Measurements from ENCODE around the gene RBFOX2. TPM values are rescaled to one million over a fixed set of nuclear protein-coding genes. Genes with fewer than 3 reads are reported as not detected.

The RBFOX2 gene
- polyA plus RNA-seq, 1 donor, result 143 TPM

DNA sequence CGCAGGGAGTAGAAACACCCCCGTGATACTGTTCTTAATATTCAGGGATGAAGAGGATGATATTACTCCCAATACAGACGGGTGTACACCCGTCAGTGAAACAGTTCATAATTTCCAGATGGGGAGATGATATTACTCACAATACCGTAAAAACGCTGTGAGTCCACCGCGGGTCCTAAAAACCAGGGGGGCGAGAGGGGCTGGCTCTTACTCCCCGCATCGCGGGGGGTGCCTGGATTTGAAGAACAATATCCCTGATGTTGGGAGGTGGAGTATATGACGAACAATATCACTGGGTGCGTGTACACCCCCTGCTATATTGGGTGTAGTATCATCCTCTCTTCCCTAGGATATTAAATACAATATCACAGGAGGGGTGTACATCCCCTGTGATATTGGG is 331.5 kb downstream of the RBFOX2 start:
- no peak for DNase-seq

DNA sequence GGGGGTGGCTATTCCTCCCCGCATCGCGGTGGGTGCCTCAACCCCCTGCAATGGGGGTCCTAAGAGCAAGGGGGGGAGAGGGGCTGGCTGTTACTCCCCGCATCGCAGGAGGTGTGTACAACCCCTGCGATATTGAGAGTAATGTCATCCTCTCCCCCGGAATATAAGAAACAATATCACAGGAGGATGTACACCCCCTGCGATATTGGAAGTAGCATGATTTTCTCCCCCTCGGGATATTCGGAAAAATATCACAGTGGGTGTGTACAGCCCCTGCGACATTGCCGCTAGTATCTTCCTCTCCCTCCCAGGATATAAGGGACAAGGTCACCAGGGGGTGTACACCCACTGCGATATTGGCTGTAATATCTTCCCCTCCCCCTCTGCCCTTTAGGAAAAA is 333.4 kb downstream of the RBFOX2 start:
- no peak for DNase-seq

DNA sequence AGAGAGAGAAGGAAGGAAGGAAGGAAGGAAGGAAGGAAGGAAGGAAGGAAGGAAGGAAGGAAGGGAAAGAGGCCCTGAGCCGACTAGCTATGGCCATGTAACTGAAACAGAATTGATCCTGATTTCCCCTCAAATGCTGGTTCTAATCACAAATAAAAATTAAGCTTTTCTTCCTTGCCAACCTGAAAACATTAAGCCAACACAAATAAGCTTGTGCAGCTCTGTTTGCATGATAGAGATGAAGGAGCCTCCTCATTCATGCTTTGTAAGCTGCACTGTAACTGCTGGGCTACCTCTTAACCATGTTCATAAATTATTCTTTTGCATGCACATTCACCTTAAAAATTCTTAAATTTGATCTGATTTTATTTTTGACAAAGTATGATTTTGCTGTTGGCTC is 338.6 kb downstream of the RBFOX2 start:
- no peak for DNase-seq

DNA sequence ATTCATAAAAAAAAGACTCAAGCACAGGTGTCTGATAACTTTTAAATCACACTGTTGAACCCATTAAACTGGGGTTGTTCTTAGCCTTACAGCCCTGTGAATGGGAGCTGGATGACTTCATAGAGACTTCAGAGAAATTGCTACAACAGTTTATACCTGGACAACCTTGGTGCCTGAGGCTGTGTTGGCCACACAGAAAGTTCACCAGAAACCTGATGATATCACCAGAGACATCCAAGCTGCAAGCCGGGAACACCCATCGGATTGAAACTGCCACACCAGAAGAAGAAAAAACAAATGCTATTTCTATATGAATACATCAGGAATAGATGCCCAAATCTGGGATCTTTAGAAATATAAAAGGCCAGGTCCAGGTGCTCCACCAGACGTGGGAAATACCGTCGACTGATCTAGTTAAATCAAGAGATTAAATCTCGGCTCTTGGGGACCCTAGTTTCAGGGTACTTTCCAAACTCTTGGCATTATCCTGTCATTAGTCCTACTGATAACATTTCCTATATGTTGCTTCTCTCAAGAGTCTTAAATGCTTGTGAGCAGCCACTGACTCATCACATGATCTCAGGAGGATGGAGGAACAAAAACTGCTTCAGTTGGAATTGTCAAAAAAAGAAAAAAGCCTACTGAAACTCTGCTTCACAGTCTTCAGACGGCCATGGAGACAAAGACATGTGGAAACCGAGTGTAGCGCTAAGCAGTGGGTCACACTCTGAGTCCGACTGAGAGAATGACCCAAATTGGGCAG is 339.5 kb downstream of the RBFOX2 start:
- no peak for DNase-seq

Other genes starting within 250 kb of the RBFOX2 start
- gene APOL3, start 131.9 kb upstream of the RBFOX2 start, polyA plus RNA-seq (ENCODE audit: insufficient read length), result 15.7 TPM
- 10.9 TPM for gene APOL4, start 173.0 kb upstream of the RBFOX2 start, polyA plus RNA-seq (ENCODE audit: insufficient read length)
- gene APOL2, start 210.7 kb upstream of the RBFOX2 start, polyA plus RNA-seq (ENCODE audit: insufficient read length), result 35.1 TPM
- gene APOL1, start 224.3 kb upstream of the RBFOX2 start, polyA plus RNA-seq (ENCODE audit: insufficient read length), result 11.7 TPM

All from left kidney (tissue), 2 donors.